NCI-H524 treated with DMSO at 0.1 percent for 48 hours (cell line): ENCODE measurements around the gene ANGPT4.

ENCODE experiments used
- DNase-seq: peaks from one replicate; lab custom pipeline; 2025; lab: John Stamatoyannopoulos, UW

ANGPT4 gene

GRCh38 chr20:916125-916799, at the start of gene ANGPT4:
Gene ANGPT4, minus strand, starts transcription at chr20:916334. Its CDS starts 120 bp downstream, at chr20:916214.
- no peak for DNase-seq

- no peak for DNase-seq
Measured at GRCh38 chr20:963795-964194, 47.7 kb upstream of the ANGPT4 start.

GRCh38 chr20:962683-963082, 46.5 kb upstream of the ANGPT4 start:
- no peak for DNase-seq

- DNase-seq, result no peak
Measured at GRCh38 chr20:962223-962622, 46.1 kb upstream of the ANGPT4 start.

- DNase-seq, result no peak
Measured at GRCh38 chr20:961768-962167, 45.6 kb upstream of the ANGPT4 start.

- no peak for DNase-seq
Measured at GRCh38 chr20:959996-960615, 44.0 kb upstream of the ANGPT4 start.

GRCh38 chr20:958936-959815, 43.0 kb upstream of the ANGPT4 start:
- DNase-seq, result no peak

GRCh38 chr20:957544-957943, 41.4 kb upstream of the ANGPT4 start:
- no peak for DNase-seq

- DNase-seq, result no peak
Measured at GRCh38 chr20:956330-956951, 40.3 kb upstream of the ANGPT4 start.

- no peak for DNase-seq
Measured at GRCh38 chr20:955656-956055, 39.5 kb upstream of the ANGPT4 start.

GRCh38 chr20:955111-955510, 39.0 kb upstream of the ANGPT4 start:
- no peak for DNase-seq

GRCh38 chr20:953742-954141, 37.6 kb upstream of the ANGPT4 start:
- DNase-seq, result no peak

- DNase-seq, result no peak
Measured at GRCh38 chr20:952196-952795, 36.2 kb upstream of the ANGPT4 start.

GRCh38 chr20:951384-952169, 35.4 kb upstream of the ANGPT4 start:
- no peak for DNase-seq

- DNase-seq, result no peak
Measured at GRCh38 chr20:949717-950116, 33.6 kb upstream of the ANGPT4 start.

GRCh38 chr20:946826-947225, 30.7 kb upstream of the ANGPT4 start:
- no peak for DNase-seq

GRCh38 chr20:945841-946240, 29.7 kb upstream of the ANGPT4 start:
- no peak for DNase-seq

GRCh38 chr20:944774-945410, 28.8 kb upstream of the ANGPT4 start:
- DNase-seq, result no peak

GRCh38 chr20:944148-944547, 28.0 kb upstream of the ANGPT4 start:
- no peak for DNase-seq

- no peak for DNase-seq
Measured at GRCh38 chr20:942611-943010, 26.5 kb upstream of the ANGPT4 start.

- no peak for DNase-seq
Measured at GRCh38 chr20:940926-941325, 24.8 kb upstream of the ANGPT4 start.
